Activated CD8-positive, alpha-beta T cell treated with anti-CD3 and anti-CD28 coated beads for 36 hours (primary cell): ENCODE measurements around the gene PCSK5. TPM values are rescaled to one million over a fixed set of nuclear protein-coding genes. Genes with fewer than 3 reads are reported as not detected.
A peak's percentile ranks its signal among the peaks of the same experiment; 100 is the strongest.

Experiments
- ATAC-seq: fragments of 200-7000 bp; cut with Tn5 transposase; one replicate; pipeline ENCODE4 v1.10.0; 2021; ENCODE audit warnings: mild to moderate bottlenecking, moderate library complexity
- CTCF ChIA-PET: fragments of 350-600 bp; sonication (Branson Sonifier 250); formaldehyde crosslinking; loops from one replicate; lab custom pipeline; 2021; ENCODE audit warnings: antibody characterized with exemption; lab: Charles Lee
- POLR2A ChIA-PET: fragments of 350-600 bp; sonication (Branson Sonifier 250); formaldehyde crosslinking; loops from one replicate; lab custom pipeline; 2021; ENCODE audit warnings: antibody characterized with exemption; lab: Charles Lee
- DNase-seq: peaks from one replicate; pipeline ENCODE4 v3.0.0-alpha.2; 2020
- H3K27ac Mint-ChIP-seq: one replicate; pipeline ENCODE4 v1.8.0; 2021; ENCODE audit warnings: mild to moderate bottlenecking, mixed read lengths
- H3K27me3 Mint-ChIP-seq: one replicate; pipeline ENCODE4 v1.8.0; 2021; ENCODE audit warnings: mixed read lengths
- H3K36me3 Mint-ChIP-seq: one replicate; pipeline ENCODE4 v1.8.0; 2021; ENCODE audit warnings: low read depth, mixed read lengths
- H3K4me1 Mint-ChIP-seq: one replicate; pipeline ENCODE4 v1.8.0; 2021; ENCODE audit warnings: low read depth, mixed read lengths
- H3K4me3 Mint-ChIP-seq: one replicate; pipeline ENCODE4 v1.8.0; 2021; ENCODE audit warnings: mild to moderate bottlenecking, moderate library complexity, mixed read lengths
- H3K9me3 Mint-ChIP-seq: one replicate; pipeline ENCODE4 v1.8.0; 2021; ENCODE audit warnings: mixed read lengths
- intact Hi-C: fragments of 100-400 bp; cut with micrococcal nuclease; formaldehyde crosslinking; loops from one replicate; pipeline ENCODE4 v1.10.0; 2022
- total RNA-seq, 2 experiments: library from RNA; stranded (reverse); gene quantifications; one replicate each; pipeline ENCODE4 v1.2.3, GENCODE V29; 2021
- TF ChIP-seq, protein P1 (sequence below): fragments of 200-600 bp; IDR thresholded peaks from one replicate; pipeline ENCODE4 v1.8.0; 2022; ENCODE audit warnings: antibody characterized with exemption, mild to moderate bottlenecking

PCSK5 gene
- total RNA-seq, 2 experiments from 2014 or later = 4.7 to 5.2 TPM

DNA sequence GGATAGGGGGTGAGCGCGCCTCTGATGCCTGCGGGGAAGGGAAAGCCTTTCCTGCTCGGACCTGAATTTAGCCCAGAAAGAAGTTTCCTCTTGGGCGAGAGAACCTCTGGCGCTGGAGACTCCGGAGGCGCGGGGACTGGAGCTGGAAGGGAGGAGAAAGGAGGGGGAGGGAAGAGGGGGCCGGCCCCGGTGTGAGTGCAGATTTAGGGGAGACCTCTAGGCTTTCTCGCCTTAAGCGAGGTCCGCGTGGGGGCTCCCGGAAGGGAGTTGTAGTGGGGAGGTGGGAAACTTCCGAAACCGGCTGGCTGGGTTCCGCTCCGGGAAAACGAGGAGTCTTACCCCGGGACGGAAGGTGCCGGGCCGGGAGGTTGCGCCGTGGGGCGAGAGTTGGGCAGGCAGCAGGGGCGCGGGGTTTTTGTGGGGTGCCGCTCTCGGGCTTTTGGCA is 1.3 kb downstream of the PCSK5 start:
- Mint-ChIP-seq H3K27me3 (no peaks in the 10 kb centered on the region), H3K36me3 (no peaks in the 10 kb centered on the region), H3K27ac (peak overlapping the region; percentile 54), H3K4me3 (peak overlapping the region; percentile 95), H3K4me1 (peaks cover 46% of the 10 kb centered on the region), H3K9me3 (no peaks in the 10 kb centered on the region)
- ChIA-PET POLR2A (interaction anchor here (0.6 to 1.6 kb wide), 5 partner anchors 24 to 128 kb away, joined by 3 to 4 read pairs (median 3); no protein-coding TSS in a partner anchor), CTCF (no interaction called here)
- ATAC-seq (no peak), DNase-seq (peak; percentile 23)
- intact Hi-C loops = loop anchor here (5.0 kb wide), 1 partner anchor 131 kb away; no protein-coding TSS in a partner anchor
- TF ChIP-seq, protein P1, sequence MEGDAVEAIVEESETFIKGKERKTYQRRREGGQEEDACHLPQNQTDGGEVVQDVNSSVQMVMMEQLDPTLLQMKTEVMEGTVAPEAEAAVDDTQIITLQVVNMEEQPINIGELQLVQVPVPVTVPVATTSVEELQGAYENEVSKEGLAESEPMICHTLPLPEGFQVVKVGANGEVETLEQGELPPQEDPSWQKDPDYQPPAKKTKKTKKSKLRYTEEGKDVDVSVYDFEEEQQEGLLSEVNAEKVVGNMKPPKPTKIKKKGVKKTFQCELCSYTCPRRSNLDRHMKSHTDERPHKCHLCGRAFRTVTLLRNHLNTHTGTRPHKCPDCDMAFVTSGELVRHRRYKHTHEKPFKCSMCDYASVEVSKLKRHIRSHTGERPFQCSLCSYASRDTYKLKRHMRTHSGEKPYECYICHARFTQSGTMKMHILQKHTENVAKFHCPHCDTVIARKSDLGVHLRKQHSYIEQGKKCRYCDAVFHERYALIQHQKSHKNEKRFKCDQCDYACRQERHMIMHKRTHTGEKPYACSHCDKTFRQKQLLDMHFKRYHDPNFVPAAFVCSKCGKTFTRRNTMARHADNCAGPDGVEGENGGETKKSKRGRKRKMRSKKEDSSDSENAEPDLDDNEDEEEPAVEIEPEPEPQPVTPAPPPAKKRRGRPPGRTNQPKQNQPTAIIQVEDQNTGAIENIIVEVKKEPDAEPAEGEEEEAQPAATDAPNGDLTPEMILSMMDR = no peak

DNA sequence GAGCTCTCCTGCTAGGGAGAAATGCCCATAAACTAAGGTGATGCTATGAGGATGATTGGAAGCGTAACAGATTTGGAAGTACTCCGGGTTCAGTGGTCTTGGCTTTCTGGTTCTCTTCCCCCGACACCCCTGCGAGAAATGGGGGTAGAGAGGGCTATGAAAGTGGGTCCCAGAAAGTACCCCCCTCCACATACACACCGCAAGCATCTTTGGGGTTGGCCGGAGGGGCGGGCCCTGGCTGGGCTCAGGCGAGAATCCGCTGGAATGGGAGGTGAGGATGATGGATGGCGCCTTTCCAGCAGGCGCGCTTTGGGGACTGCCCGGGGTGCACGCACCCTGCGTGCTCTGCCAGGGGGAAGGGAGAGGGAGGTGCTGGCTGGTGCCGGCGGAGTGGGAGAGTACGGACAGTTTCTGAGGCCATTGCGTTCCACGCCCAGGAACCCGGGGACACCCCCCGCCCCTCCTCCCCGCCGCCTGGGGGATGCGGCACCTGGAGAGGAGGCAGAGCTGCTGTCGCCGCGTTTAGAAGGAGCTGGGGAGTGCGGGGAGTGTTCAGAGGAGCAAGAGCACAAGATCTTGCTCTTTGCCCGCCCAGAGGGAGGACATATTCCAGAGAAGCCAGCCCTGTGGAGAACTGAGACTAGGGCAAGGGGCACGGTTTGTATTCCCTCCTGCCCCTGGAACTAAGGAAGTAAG is 1.9 kb downstream of the PCSK5 start:
- no peak overlapping the region for H3K27ac Mint-ChIP-seq
- H3K4me1 Mint-ChIP-seq = peaks cover 49% of the 10 kb centered on the region
- peak overlapping the region; percentile 95 for H3K4me3 Mint-ChIP-seq
- peak; percentile 56 for DNase-seq
- ChIA-PET CTCF (no interaction called here), POLR2A (interaction anchor here (0.6 to 1.6 kb wide), 3 partner anchors 24 to 118 kb away, joined by 3 to 4 read pairs (median 3); no protein-coding TSS in a partner anchor)
- H3K27me3 Mint-ChIP-seq = no peaks in the 10 kb centered on the region
- TF ChIP-seq, protein P1 = no peak
- H3K36me3 Mint-ChIP-seq = no peaks in the 10 kb centered on the region
- H3K9me3 Mint-ChIP-seq = no peaks in the 10 kb centered on the region
- ATAC-seq = no peak
- intact Hi-C loops = loop anchor here (5.0 kb wide), 1 partner anchor 130 kb away; no protein-coding TSS in a partner anchor

DNA sequence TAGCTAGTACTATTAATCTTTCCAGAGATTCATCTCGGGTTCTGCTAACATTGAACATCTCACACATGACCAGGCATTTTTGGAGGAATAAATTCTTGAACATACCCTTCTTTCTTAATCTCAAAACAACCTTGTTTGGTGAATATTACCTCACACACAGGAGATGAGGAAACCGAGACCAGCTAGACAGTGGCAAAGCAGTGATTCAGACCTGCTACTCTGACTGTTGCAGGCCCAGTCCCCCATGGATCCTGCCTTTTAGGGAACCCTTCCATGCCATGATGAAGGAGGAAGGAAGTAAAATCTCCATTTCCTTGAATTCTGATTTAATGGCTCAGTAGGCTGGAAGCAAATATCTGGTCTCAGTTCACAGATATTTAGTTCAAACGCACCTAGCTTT is 2.6 kb downstream of the PCSK5 start:
- CTCF ChIA-PET = no interaction called here
- intact Hi-C loops = loop anchor here (5.0 kb wide), 1 partner anchor 129 kb away; no protein-coding TSS in a partner anchor
- Mint-ChIP-seq H3K36me3 (no peaks in the 10 kb centered on the region), H3K9me3 (no peaks in the 10 kb centered on the region), H3K27ac (peak overlapping the region; percentile 31), H3K4me3 (peak overlapping the region; percentile 95), H3K4me1 (peaks cover 47% of the 10 kb centered on the region), H3K27me3 (no peaks in the 10 kb centered on the region)
- ATAC-seq (no peak), DNase-seq (no peak)
- POLR2A ChIA-PET = interaction anchor here (0.6 kb wide), 1 partner anchor 715 kb away, joined by 3 read pairs; no protein-coding TSS in a partner anchor
- TF ChIP-seq, protein P1 = no peak

DNA sequence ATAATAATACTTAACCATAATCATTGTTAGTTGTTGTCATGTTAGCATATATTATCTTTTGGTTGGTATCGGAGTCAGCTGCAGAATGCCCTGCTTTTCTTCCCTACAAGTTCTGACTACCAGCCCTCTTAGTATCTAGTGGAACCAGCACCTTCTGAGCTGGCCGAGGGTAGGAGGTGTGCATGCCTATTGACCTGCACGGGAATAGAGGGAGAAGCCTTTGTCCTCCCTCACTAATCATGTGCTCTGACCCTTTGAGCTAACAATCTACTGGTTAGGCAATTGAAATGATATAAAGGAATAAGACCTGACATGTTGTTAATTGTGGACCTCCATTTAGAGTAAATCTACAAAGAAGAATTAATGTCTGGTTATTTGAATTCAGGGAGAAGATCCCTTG is 4.1 kb downstream of the PCSK5 start:
- H3K36me3 Mint-ChIP-seq = no peaks in the 10 kb centered on the region
- H3K4me3 Mint-ChIP-seq = no peak overlapping the region
- H3K4me1 Mint-ChIP-seq = peaks cover 48% of the 10 kb centered on the region
- ChIA-PET CTCF (no interaction called here), POLR2A (interaction anchor here (1.1 kb wide), 1 partner anchor 28 kb away, joined by 4 read pairs; no protein-coding TSS in a partner anchor)
- no peaks in the 10 kb centered on the region for H3K9me3 Mint-ChIP-seq
- DNase-seq (no peak), ATAC-seq (no peak)
- intact Hi-C loops = loop anchor here (5.0 kb wide), 1 partner anchor 128 kb away; no protein-coding TSS in a partner anchor
- TF ChIP-seq, protein P1 = no peak
- H3K27ac Mint-ChIP-seq = no peak overlapping the region
- no peaks in the 10 kb centered on the region for H3K27me3 Mint-ChIP-seq

DNA sequence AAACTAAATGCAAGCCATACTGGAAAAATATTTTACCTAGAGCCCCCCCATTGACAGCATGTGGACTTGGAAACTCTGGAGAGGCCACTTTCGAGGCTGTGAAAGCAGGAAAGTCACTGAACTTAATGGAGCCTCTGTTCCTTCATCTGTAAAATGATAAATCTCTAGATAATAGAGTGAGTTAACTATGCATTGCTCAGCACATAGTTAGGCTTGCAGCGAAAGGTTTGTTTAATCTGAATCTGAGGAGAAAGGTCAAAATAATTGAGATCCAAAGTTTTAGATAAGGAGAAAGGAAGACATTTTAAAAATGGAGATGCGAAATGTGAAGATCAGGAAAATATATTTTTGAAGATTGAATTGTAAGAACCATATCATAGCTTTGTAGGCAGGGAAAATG is 4.6 kb downstream of the PCSK5 start:
- TF ChIP-seq, protein P1 = no peak
- no peaks in the 10 kb centered on the region for H3K27me3 Mint-ChIP-seq
- H3K4me3 Mint-ChIP-seq = no peak overlapping the region
- no peaks in the 10 kb centered on the region for H3K9me3 Mint-ChIP-seq
- ATAC-seq (no peak), DNase-seq (no peak)
- no peaks in the 10 kb centered on the region for H3K36me3 Mint-ChIP-seq
- CTCF ChIA-PET = no interaction called here
- POLR2A ChIA-PET = interaction anchor here (0.6 kb wide), 1 partner anchor 164 kb away, joined by 3 read pairs; no protein-coding TSS in a partner anchor
- intact Hi-C loops = no loop called here
- peaks cover 45% of the 10 kb centered on the region for H3K4me1 Mint-ChIP-seq
- no peak overlapping the region for H3K27ac Mint-ChIP-seq
